ENCODE measurements around the gene SYCE3. TPM values are rescaled to one million over a fixed set of nuclear protein-coding genes. Genes with fewer than 3 reads are reported as not detected.

SYCE3 gene
- total RNA-seq, 1 experiment from 2014 or later = not detected

GRCh38 chr22:50523806-50524675 lies 38.7 kb downstream of the SYCE3 start:
- Mint-ChIP-seq H3K36me3 (ENCODE audit: insufficient read depth, unreplicated experiment) (peaks cover 53% of the 10 kb centered on the region), H3K27me3 (ENCODE audit: insufficient read depth, unreplicated experiment) (no peaks in the 10 kb centered on the region), H3K9me3 (ENCODE audit: unreplicated experiment) (no peaks in the 10 kb centered on the region), H3K4me1 (ENCODE audit: low read depth, unreplicated experiment) (peaks cover 14% of the 10 kb centered on the region), H3K4me3 (ENCODE audit: unreplicated experiment) (peak overlapping the region; percentile 89), H3K27ac (ENCODE audit: unreplicated experiment) (peak overlapping the region; percentile 91)
- peak; percentile 30 to 62 for DNase-seq
- Histone ChIP-seq H3K36me3 (ENCODE audit: control insufficient read depth, insufficient read depth, low read length) (no peaks in the 10 kb centered on the region), H3K4me3 (ENCODE audit: low read depth, low read length) (peak overlapping the region; percentile 87), H3K27me3 (replicated peaks; ENCODE audit: control insufficient read depth, insufficient read depth, low read length) (no peaks in the 10 kb centered on the region), H3K9me3 (no peaks in the 10 kb centered on the region), H3K4me1 (peaks cover 17% of the 10 kb centered on the region)
- intact Hi-C loops (cut with micrococcal nuclease; ENCODE audit: unreplicated experiment) = no loop called here
- BruUV-seq (replicated peaks) = no TSS peak
- TF ChIP-seq, protein P1, sequence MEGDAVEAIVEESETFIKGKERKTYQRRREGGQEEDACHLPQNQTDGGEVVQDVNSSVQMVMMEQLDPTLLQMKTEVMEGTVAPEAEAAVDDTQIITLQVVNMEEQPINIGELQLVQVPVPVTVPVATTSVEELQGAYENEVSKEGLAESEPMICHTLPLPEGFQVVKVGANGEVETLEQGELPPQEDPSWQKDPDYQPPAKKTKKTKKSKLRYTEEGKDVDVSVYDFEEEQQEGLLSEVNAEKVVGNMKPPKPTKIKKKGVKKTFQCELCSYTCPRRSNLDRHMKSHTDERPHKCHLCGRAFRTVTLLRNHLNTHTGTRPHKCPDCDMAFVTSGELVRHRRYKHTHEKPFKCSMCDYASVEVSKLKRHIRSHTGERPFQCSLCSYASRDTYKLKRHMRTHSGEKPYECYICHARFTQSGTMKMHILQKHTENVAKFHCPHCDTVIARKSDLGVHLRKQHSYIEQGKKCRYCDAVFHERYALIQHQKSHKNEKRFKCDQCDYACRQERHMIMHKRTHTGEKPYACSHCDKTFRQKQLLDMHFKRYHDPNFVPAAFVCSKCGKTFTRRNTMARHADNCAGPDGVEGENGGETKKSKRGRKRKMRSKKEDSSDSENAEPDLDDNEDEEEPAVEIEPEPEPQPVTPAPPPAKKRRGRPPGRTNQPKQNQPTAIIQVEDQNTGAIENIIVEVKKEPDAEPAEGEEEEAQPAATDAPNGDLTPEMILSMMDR (IDR thresholded peaks at IDR 0.05; ENCODE audit: insufficient read depth in 1 of 2, low read depth in 1 of 2, low read length in 1 of 2, severe bottlenecking in 1 of 2, unreplicated experiment in 1 of 2) = no peak
- CTCF ChIA-PET = interaction anchor here (2.6 to 3.2 kb wide), 2 partner anchors 16 to 39 kb away, joined by 32 to 43 read pairs; partner anchors contain the start of genes LMF2, NCAPH2 and SYCE3
- POLR2A ChIA-PET = interaction anchor here (0.9 to 2.5 kb wide), 3 partner anchors 9 to 39 kb away, joined by 3 to 71 read pairs (median 12); partner anchors contain the start of genes LMF2, NCAPH2 and SYCE3

DNA sequence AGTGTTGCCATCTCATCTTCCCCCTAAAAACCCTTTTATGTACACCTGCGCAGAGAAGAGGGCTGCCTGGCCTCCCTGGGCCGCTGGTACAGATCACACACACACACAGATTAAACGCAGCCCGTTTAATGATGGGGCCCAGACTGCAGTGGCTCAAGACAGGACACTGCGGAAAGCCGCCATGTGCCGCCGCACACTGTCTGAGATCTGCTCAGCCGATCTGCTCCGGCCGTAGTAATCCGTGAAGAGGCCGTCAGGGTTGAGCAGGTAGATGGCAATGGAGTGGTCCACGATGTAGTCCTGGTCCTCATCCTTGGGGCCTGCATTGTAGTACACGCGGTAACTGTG lies 39.3 kb downstream of the SYCE3 start:
- TF ChIP-seq, protein P1 (IDR thresholded peaks at IDR 0.05; ENCODE audit: insufficient read depth in 1 of 2, low read depth in 1 of 2, low read length in 1 of 2, severe bottlenecking in 1 of 2, unreplicated experiment in 1 of 2) = no peak
- intact Hi-C loops (cut with micrococcal nuclease; ENCODE audit: unreplicated experiment) = no loop called here
- Mint-ChIP-seq H3K36me3 (ENCODE audit: insufficient read depth, unreplicated experiment) (peaks cover 53% of the 10 kb centered on the region), H3K27me3 (ENCODE audit: insufficient read depth, unreplicated experiment) (no peaks in the 10 kb centered on the region), H3K27ac (ENCODE audit: unreplicated experiment) (no peak overlapping the region), H3K9me3 (ENCODE audit: unreplicated experiment) (no peaks in the 10 kb centered on the region), H3K4me3 (ENCODE audit: unreplicated experiment) (peak overlapping the region; percentile 89), H3K4me1 (ENCODE audit: low read depth, unreplicated experiment) (peaks cover 14% of the 10 kb centered on the region)
- no peak for DNase-seq
- H3K36me3 ChIP-seq (ENCODE audit: control insufficient read depth, insufficient read depth, low read length) = no peaks in the 10 kb centered on the region
- H3K27me3 ChIP-seq (replicated peaks; ENCODE audit: control insufficient read depth, insufficient read depth, low read length) = no peaks in the 10 kb centered on the region
- peaks cover 17% of the 10 kb centered on the region for H3K4me1 ChIP-seq
- CTCF ChIA-PET = interaction anchor here (3.2 kb wide), 1 partner anchor 40 kb away, joined by 43 read pairs; the partner anchor contains the start of gene SYCE3
- no peaks in the 10 kb centered on the region for H3K9me3 ChIP-seq
- POLR2A ChIA-PET = no interaction called here
- no TSS peak for BruUV-seq (replicated peaks)
- H3K4me3 ChIP-seq (ENCODE audit: low read depth, low read length) = no peak overlapping the region

GRCh38 chr22:50522806-50523438 lies 39.8 kb downstream of the SYCE3 start:
- peaks cover 53% of the 10 kb centered on the region for H3K36me3 Mint-ChIP-seq (ENCODE audit: insufficient read depth, unreplicated experiment)
- no peaks in the 10 kb centered on the region for H3K27me3 Mint-ChIP-seq (ENCODE audit: insufficient read depth, unreplicated experiment)
- Histone ChIP-seq H3K4me1 (peaks cover 17% of the 10 kb centered on the region), H3K27me3 (replicated peaks; ENCODE audit: control insufficient read depth, insufficient read depth, low read length) (no peaks in the 10 kb centered on the region), H3K4me3 (ENCODE audit: low read depth, low read length) (no peak overlapping the region), H3K9me3 (no peaks in the 10 kb centered on the region), H3K36me3 (ENCODE audit: control insufficient read depth, insufficient read depth, low read length) (no peaks in the 10 kb centered on the region)
- DNase-seq = peak in 1 of 2 experiments; percentile 38
- H3K27ac Mint-ChIP-seq (ENCODE audit: unreplicated experiment) = no peak overlapping the region
- intact Hi-C loops (cut with micrococcal nuclease; ENCODE audit: unreplicated experiment) = no loop called here
- TSS peak; percentile 16 for BruUV-seq (replicated peaks)
- TF ChIP-seq, protein P1 (IDR thresholded peaks at IDR 0.05; ENCODE audit: insufficient read depth in 1 of 2, low read depth in 1 of 2, low read length in 1 of 2, severe bottlenecking in 1 of 2, unreplicated experiment in 1 of 2) = no peak
- H3K4me3 Mint-ChIP-seq (ENCODE audit: unreplicated experiment) = peak overlapping the region; percentile 89
- ChIA-PET CTCF (no interaction called here), POLR2A (no interaction called here)
- peaks cover 14% of the 10 kb centered on the region for H3K4me1 Mint-ChIP-seq (ENCODE audit: low read depth, unreplicated experiment)
- no peaks in the 10 kb centered on the region for H3K9me3 Mint-ChIP-seq (ENCODE audit: unreplicated experiment)

Measured in Caco-2 (cell line).